GM18502 (cell line): ENCODE data around the gene LANCL2.
"Not testable (repeated sequence)": the region's sequence is repeated elsewhere in the genome, so short reads cannot be mapped to it uniquely, and the experiment has no call there.

ENCODE experiments used
- ATAC-seq: cut with Tn5 transposase; IDR thresholded peaks from one replicate; pipeline ENCODE4 v1.9.1; 2021; ENCODE audit warnings: mild to moderate bottlenecking; ENCODE audit not compliant: unreplicated experiment, poor library complexity

The LANCL2 gene

GRCh38 chr7:55465691-55466090 is 100.6 kb downstream of the LANCL2 start:
- ATAC-seq, result no peak

GRCh38 chr7:55467047-55467593 is 102.0 kb downstream of the LANCL2 start:
- ATAC-seq, result no peak

GRCh38 chr7:55468495-55468894 is 103.4 kb downstream of the LANCL2 start:
- ATAC-seq, result no peak

- no peak for ATAC-seq
Observed at GRCh38 chr7:55469271-55469681, 104.1 kb downstream of the LANCL2 start.

- no peak for ATAC-seq
Observed at GRCh38 chr7:55469721-55470120, 104.6 kb downstream of the LANCL2 start.

- ATAC-seq, result no peak
Observed at GRCh38 chr7:55470261-55470660, 105.1 kb downstream of the LANCL2 start.

GRCh38 chr7:55471594-55471993 is 106.5 kb downstream of the LANCL2 start:
- not testable (repeated sequence) for ATAC-seq

- not testable (repeated sequence) for ATAC-seq
Observed at GRCh38 chr7:55472406-55472805, 107.3 kb downstream of the LANCL2 start.

- ATAC-seq, result no peak
Observed at GRCh38 chr7:55472928-55473725, 108.0 kb downstream of the LANCL2 start.

GRCh38 chr7:55473932-55474331 is 108.8 kb downstream of the LANCL2 start:
- ATAC-seq, result no peak

- ATAC-seq, result no peak
Observed at GRCh38 chr7:55474944-55475854, 110.1 kb downstream of the LANCL2 start.

GRCh38 chr7:55475855-55476803 is 111.0 kb downstream of the LANCL2 start:
- no peak for ATAC-seq

- no peak for ATAC-seq
Observed at GRCh38 chr7:55476852-55477780, 112.0 kb downstream of the LANCL2 start.

GRCh38 chr7:55477781-55478374 is 112.7 kb downstream of the LANCL2 start:
- no peak for ATAC-seq

- ATAC-seq, result no peak
Observed at GRCh38 chr7:55478700-55479099, 113.6 kb downstream of the LANCL2 start.

GRCh38 chr7:55481155-55481554 is 116.0 kb downstream of the LANCL2 start:
- no peak for ATAC-seq

- ATAC-seq, result no peak
Observed at GRCh38 chr7:55483046-55483445, 117.9 kb downstream of the LANCL2 start.
